ENCODE measurements around the gene MYL11. TPM values are rescaled to one million over a fixed set of nuclear protein-coding genes. Genes with fewer than 3 reads are reported as not detected.

Gene MYL11
- total RNA-seq, 4 donors from 2014 or later = not detected

DNA sequence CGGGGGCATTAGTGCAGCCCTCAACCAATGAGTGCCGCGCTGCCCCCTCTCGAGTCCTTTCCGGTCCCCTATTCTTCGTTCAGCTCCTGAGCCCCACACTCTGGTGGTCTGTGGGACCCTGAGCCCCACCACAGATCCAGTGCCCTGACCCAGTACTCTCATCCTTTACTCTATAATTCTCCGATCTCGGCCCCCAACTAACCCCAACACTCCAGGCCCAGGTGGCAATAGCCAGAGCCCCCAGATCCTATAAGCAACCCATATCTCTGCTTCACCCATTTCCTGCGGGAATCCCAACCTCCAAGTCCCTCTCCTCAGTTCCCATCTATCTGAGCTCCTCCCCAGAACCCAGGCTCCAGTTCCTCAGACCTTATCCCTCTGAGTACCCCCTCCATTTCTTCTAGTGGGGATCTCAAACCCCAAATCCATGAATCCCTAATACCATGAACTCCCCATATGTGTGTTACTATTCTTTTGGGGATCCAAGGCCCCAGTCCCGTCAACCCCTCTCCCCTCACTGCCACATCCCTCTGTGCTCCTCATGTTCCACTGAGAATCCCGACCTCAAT is 3.3 kb upstream of the MYL11 start:
- TF ChIP-seq, protein P1, sequence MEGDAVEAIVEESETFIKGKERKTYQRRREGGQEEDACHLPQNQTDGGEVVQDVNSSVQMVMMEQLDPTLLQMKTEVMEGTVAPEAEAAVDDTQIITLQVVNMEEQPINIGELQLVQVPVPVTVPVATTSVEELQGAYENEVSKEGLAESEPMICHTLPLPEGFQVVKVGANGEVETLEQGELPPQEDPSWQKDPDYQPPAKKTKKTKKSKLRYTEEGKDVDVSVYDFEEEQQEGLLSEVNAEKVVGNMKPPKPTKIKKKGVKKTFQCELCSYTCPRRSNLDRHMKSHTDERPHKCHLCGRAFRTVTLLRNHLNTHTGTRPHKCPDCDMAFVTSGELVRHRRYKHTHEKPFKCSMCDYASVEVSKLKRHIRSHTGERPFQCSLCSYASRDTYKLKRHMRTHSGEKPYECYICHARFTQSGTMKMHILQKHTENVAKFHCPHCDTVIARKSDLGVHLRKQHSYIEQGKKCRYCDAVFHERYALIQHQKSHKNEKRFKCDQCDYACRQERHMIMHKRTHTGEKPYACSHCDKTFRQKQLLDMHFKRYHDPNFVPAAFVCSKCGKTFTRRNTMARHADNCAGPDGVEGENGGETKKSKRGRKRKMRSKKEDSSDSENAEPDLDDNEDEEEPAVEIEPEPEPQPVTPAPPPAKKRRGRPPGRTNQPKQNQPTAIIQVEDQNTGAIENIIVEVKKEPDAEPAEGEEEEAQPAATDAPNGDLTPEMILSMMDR (IDR thresholded peaks at IDR 0.05) = peak in 1 of 6 experiments; percentile 1
- TF ChIP-seq POLR2A (IDR thresholded peaks at IDR 0.05) = peak; percentile 47 to 48
- H3K27ac ChIP-seq = peak overlapping the region; percentile 76 to 90 (median 86)
- peak overlapping the region; percentile 27 to 59 (median 49) for H3K4me3 ChIP-seq
- no peak for DNase-seq
- H3K9me3 ChIP-seq = no peaks in the 10 kb centered on the region
- peaks cover 0 to 2% (median 0%) of the 10 kb centered on the region in 3 donors for H3K36me3 ChIP-seq
- H3K27me3 ChIP-seq = no peaks in the 10 kb centered on the region
- H3K4me1 ChIP-seq = peaks cover 0 to 28% (median 8%) of the 10 kb centered on the region in 4 donors

DNA sequence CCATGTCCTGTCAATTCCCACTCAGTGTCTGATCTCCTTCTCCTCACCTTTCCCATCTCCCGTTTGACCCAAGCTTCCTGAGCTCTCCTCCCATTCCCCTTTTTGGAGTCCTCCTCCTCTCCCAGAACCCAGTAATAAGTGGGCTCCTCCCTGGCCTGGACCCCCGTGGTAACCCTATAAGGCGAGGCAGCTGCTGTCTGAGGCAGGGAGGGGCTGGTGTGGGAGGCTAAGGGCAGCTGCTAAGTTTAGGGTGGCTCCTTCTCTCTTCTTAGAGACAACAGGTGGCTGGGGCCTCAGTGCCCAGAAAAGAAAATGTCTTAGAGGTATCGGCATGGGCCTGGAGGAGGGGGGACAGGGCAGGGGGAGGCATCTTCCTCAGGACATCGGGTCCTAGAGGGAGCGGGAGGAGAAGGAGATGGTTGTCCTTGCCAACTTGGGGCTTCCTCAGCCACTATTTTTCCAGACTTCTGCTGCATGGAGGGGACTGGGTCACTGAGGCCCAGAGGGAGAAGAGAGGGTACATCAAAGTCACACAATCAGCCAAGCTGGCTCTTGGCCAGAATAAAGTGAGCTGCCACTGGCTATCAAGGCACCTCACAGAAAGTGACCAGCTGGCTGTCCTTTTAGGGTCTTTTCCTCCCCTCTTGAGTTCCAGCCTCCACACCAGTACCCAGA is 2.4 kb upstream of the MYL11 start:
- DNase-seq = peak in 1 of 3 donors; percentile 35
- no peak overlapping the region for H3K4me3 ChIP-seq
- TF ChIP-seq POLR2A (IDR thresholded peaks at IDR 0.05) = no peak
- TF ChIP-seq, protein P1 (IDR thresholded peaks at IDR 0.05) = no peak
- H3K27ac ChIP-seq = no peak overlapping the region
- no peaks in the 10 kb centered on the region for H3K9me3 ChIP-seq
- H3K36me3 ChIP-seq = no peaks in the 10 kb centered on the region
- H3K4me1 ChIP-seq = peaks cover 0 to 24% (median 10%) of the 10 kb centered on the region in 4 donors
- H3K27me3 ChIP-seq = no peaks in the 10 kb centered on the region

DNA sequence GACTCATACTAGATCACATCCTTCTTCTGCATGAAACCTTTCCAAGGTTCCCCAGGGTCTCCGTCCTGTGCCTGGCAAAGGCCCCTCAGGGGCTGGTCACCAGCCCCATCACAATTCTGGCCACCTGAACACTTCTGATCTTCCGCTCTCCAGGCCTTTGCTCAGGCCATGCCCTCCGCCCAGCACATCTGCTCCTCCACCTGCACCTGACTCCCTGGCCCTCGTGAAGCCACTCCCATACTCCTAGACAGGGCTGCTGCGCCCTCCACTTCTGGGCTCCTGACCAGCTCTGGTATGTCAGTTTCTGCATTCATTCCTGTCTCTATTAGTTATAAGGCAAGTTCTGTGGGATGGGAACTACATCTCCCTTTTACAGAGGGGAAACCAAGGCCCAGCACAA is 1.9 kb upstream of the MYL11 start:
- H3K27me3 ChIP-seq = no peaks in the 10 kb centered on the region
- peak in 1 of 3 donors; percentile 34 for DNase-seq
- no peaks in the 10 kb centered on the region for H3K9me3 ChIP-seq
- no peak overlapping the region for H3K4me3 ChIP-seq
- peaks cover 0 to 21% (median 12%) of the 10 kb centered on the region in 4 donors for H3K4me1 ChIP-seq
- TF ChIP-seq, protein P1 (IDR thresholded peaks at IDR 0.05) = no peak
- no peak for TF ChIP-seq POLR2A (IDR thresholded peaks at IDR 0.05)
- H3K36me3 ChIP-seq = no peaks in the 10 kb centered on the region
- no peak overlapping the region for H3K27ac ChIP-seq

DNA sequence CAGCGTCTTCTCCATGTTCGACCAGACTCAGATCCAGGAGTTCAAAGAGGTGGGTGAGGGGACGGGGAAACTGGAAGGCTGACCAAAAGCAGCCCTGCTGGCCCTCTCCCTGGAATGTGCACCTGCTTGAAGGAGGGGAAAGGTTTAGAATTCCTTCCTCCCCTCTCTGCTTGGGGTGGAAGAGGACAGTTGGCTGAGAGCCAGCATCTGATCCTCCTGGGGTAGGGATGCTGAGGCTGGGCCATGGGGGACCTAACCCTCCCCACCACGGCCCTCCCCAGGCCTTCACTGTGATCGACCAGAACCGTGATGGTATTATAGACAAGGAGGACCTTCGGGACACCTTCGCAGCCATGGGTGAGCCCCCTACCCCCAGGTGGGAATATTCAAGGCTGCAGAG is 1.3 kb downstream of the MYL11 start:
- Histone ChIP-seq H3K9me3 (no peaks in the 10 kb centered on the region), H3K4me1 (peaks cover 0 to 20% (median 7%) of the 10 kb centered on the region in 4 donors), H3K27me3 (no peaks in the 10 kb centered on the region), H3K4me3 (no peak overlapping the region), H3K36me3 (no peaks in the 10 kb centered on the region), H3K27ac (no peak overlapping the region)
- DNase-seq = peak in 1 of 3 donors; percentile 34
- TF ChIP-seq POLR2A (IDR thresholded peaks at IDR 0.05) = no peak
- TF ChIP-seq, protein P1 (IDR thresholded peaks at IDR 0.05) = no peak

DNA sequence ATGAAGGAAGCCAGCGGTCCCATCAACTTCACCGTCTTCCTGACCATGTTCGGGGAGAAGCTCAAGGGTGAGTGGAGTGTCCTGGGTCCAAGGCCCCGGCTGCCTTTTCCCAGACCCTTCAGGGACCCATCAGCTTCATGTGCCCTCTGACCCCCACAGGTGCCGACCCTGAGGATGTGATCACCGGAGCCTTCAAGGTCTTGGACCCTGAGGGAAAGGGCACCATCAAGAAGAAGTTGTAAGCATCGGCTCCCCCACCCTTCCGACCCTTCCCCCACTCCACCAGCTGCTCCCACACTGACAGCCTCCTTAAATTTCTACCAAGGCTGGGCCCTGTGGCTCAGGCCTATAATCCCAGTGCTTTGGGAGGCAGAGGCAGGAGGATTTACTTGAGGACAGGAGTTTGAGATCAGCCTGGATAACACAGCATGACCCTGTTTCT is 1.9 kb downstream of the MYL11 start:
- H3K36me3 ChIP-seq = no peaks in the 10 kb centered on the region
- H3K27ac ChIP-seq = peak overlapping the region in 3 of 4 donors; percentile 4 to 100 (median 98)
- H3K4me1 ChIP-seq = peaks cover 0 to 23% (median 11%) of the 10 kb centered on the region in 4 donors
- H3K9me3 ChIP-seq = no peaks in the 10 kb centered on the region
- TF ChIP-seq, protein P1 (IDR thresholded peaks at IDR 0.05) = no peak
- no peak for TF ChIP-seq POLR2A (IDR thresholded peaks at IDR 0.05)
- H3K27me3 ChIP-seq = no peaks in the 10 kb centered on the region
- no peak for DNase-seq
- no peak overlapping the region for H3K4me3 ChIP-seq

Data from Peyer's patch (tissue), 4 donors.